ENCODE results near the gene MAN2B2.

The MAN2B2 gene

GRCh38 chr4:6538575-6538974 is 36.4 kb upstream of the MAN2B2 start:
- no peak for TF ChIP-seq CTCF (IDR thresholded peaks at IDR 0.05; ENCODE audit: low read depth, low read length, missing control alignments)
- in situ Hi-C loops (cut with HindIII; ENCODE audit: low pct_ligation_motif_present, low sequenced_read_pairs) = no loop called here
- no peak overlapping the region for H3K27ac ChIP-seq
- DNase-seq = no peak
- no peaks in the 10 kb centered on the region for H3K27me3 ChIP-seq (replicated peaks)
- H3K4me3 ChIP-seq (ENCODE audit: low read depth, low read length) = no peak overlapping the region
- no peaks in the 10 kb centered on the region for H3K36me3 ChIP-seq (replicated peaks)

GRCh38 chr4:6539009-6539764 is 35.8 kb upstream of the MAN2B2 start:
- no peak overlapping the region for H3K4me3 ChIP-seq (ENCODE audit: low read depth, low read length)
- no peaks in the 10 kb centered on the region for H3K36me3 ChIP-seq (replicated peaks)
- no peak for TF ChIP-seq CTCF (IDR thresholded peaks at IDR 0.05; ENCODE audit: low read depth, low read length, missing control alignments)
- in situ Hi-C loops (cut with HindIII; ENCODE audit: low pct_ligation_motif_present, low sequenced_read_pairs) = no loop called here
- no peak for DNase-seq
- no peaks in the 10 kb centered on the region for H3K27me3 ChIP-seq (replicated peaks)
- no peak overlapping the region for H3K27ac ChIP-seq

GRCh38 chr4:6540879-6541278 is 34.1 kb upstream of the MAN2B2 start:
- in situ Hi-C loops (cut with HindIII; ENCODE audit: low pct_ligation_motif_present, low sequenced_read_pairs) = no loop called here
- TF ChIP-seq CTCF (IDR thresholded peaks at IDR 0.05; ENCODE audit: low read depth, low read length, missing control alignments) = no peak
- no peak overlapping the region for H3K4me3 ChIP-seq (ENCODE audit: low read depth, low read length)
- H3K36me3 ChIP-seq (replicated peaks) = no peaks in the 10 kb centered on the region
- no peak for DNase-seq
- H3K27me3 ChIP-seq (replicated peaks) = no peaks in the 10 kb centered on the region
- no peak overlapping the region for H3K27ac ChIP-seq

- Histone ChIP-seq H3K4me3 (ENCODE audit: low read depth, low read length) (no peak overlapping the region), H3K36me3 (replicated peaks) (no peaks in the 10 kb centered on the region), H3K27ac (no peak overlapping the region), H3K27me3 (replicated peaks) (no peaks in the 10 kb centered on the region)
- no peak for TF ChIP-seq CTCF (IDR thresholded peaks at IDR 0.05; ENCODE audit: low read depth, low read length, missing control alignments)
- DNase-seq = no peak
- in situ Hi-C loops (cut with HindIII; ENCODE audit: low pct_ligation_motif_present, low sequenced_read_pairs) = no loop called here
These were observed 33.2 kb upstream of the MAN2B2 start for GRCh38 chr4:6541789-6542188.

GRCh38 chr4:6542951-6543350 is 32.0 kb upstream of the MAN2B2 start:
- TF ChIP-seq CTCF (IDR thresholded peaks at IDR 0.05; ENCODE audit: low read depth, low read length, missing control alignments) = no peak
- H3K27me3 ChIP-seq (replicated peaks) = no peaks in the 10 kb centered on the region
- no peaks in the 10 kb centered on the region for H3K36me3 ChIP-seq (replicated peaks)
- no peak for DNase-seq
- in situ Hi-C loops (cut with HindIII; ENCODE audit: low pct_ligation_motif_present, low sequenced_read_pairs) = no loop called here
- H3K27ac ChIP-seq = no peak overlapping the region
- no peak overlapping the region for H3K4me3 ChIP-seq (ENCODE audit: low read depth, low read length)

- H3K27ac ChIP-seq = no peak overlapping the region
- no peak for DNase-seq
- no peak for TF ChIP-seq CTCF (IDR thresholded peaks at IDR 0.05; ENCODE audit: low read depth, low read length, missing control alignments)
- in situ Hi-C loops (cut with HindIII; ENCODE audit: low pct_ligation_motif_present, low sequenced_read_pairs) = no loop called here
- no peak overlapping the region for H3K4me3 ChIP-seq (ENCODE audit: low read depth, low read length)
- H3K27me3 ChIP-seq (replicated peaks) = no peaks in the 10 kb centered on the region
- no peaks in the 10 kb centered on the region for H3K36me3 ChIP-seq (replicated peaks)
These were observed 28.9 kb upstream of the MAN2B2 start for GRCh38 chr4:6546091-6546490.
